Measurements from ENCODE around the gene LRRC75A. TPM values are rescaled to one million over a fixed set of nuclear protein-coding genes. Genes with fewer than 3 reads are reported as not detected.

The LRRC75A gene
- total and polyA plus RNA-seq, 2 donors (not counting 1 experiment from before 2014, with no cell fraction given), result 0.64 to 3.1 TPM

DNA sequence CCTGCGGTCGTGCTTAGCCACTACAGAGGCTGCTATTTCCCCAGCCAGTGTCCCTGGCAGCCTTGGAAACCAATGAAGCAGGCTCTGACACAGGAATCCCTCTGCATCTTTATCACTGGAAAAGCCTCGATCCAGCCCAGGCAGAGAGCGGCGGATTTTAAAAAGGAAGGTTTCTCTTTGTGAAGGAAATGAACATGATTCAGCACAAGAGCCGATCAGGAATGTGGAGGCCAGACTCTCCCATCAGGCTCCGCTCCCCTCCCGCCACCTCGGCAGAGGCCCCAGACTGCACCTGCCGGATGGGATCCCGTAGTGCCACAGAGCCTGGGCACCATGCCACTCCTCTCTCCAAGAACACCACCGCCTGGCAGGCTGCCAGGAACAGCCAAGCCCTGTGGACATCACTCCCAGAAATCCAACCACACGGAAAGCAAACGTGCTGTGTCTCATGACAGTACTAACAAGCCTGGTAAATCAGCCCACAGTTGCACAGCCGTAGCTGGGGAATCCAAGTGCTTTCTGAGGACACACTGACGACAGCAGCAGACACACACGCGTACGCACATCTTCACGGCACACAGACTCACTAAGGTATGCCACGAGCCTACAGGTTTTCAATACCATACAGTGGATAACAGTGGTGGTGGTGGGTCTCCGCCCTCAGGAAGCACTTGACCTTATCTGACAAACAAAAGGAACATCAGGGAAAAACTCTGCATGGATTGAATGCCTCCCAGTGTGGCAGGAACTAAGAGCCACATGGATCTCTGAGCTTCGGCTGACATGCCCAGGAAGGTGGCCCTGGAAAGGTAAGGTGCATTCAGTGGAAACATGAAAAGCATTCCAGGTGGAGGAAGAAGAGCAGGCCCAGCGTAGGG is 5.4 kb downstream of the LRRC75A start:
- peak overlapping the region; percentile 30 for H3K9ac ChIP-seq (ENCODE audit: insufficient read depth, low read length)
- peak overlapping the region; percentile 58 for H2AFZ ChIP-seq (ENCODE audit: low read length)
- DNase-seq (ENCODE audit: low read depth in 2 of 2), result peak; percentile 59 to 75
- H3K4me2 ChIP-seq (ENCODE audit: extremely low read depth, insufficient read depth, low read length), result peak overlapping the region; percentile 85
- H3K27ac ChIP-seq (ENCODE audit: insufficient read depth, low read length), result peak overlapping the region; percentile 75
- no peak for TF ChIP-seq EZH2 (IDR thresholded peaks at IDR 0.05; ENCODE audit: low read length, missing control alignments)
- TF ChIP-seq, protein P1, sequence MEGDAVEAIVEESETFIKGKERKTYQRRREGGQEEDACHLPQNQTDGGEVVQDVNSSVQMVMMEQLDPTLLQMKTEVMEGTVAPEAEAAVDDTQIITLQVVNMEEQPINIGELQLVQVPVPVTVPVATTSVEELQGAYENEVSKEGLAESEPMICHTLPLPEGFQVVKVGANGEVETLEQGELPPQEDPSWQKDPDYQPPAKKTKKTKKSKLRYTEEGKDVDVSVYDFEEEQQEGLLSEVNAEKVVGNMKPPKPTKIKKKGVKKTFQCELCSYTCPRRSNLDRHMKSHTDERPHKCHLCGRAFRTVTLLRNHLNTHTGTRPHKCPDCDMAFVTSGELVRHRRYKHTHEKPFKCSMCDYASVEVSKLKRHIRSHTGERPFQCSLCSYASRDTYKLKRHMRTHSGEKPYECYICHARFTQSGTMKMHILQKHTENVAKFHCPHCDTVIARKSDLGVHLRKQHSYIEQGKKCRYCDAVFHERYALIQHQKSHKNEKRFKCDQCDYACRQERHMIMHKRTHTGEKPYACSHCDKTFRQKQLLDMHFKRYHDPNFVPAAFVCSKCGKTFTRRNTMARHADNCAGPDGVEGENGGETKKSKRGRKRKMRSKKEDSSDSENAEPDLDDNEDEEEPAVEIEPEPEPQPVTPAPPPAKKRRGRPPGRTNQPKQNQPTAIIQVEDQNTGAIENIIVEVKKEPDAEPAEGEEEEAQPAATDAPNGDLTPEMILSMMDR (conservative IDR thresholded peaks at IDR 0.05 in 1 of 2, IDR thresholded peaks at IDR 0.05 in 1 of 2; ENCODE audit: low read depth in 1 of 2, low read length in 2 of 2), result no peak
- H3K4me3 ChIP-seq (replicated peaks in 1 of 4; ENCODE audit: control extremely low read depth in 1 of 4, insufficient read depth in 1 of 4, low read depth in 3 of 4, low read length in 4 of 4), result peak overlapping the region in 2 of 4 experiments; percentile 12 to 29
- no peaks in the 10 kb centered on the region for H3K36me3 ChIP-seq (ENCODE audit: control insufficient read depth, insufficient read depth, low read length)
- H3K79me2 ChIP-seq (ENCODE audit: control insufficient read depth, insufficient read depth, low read length), result no peaks in the 10 kb centered on the region
- H3K27me3 ChIP-seq (ENCODE audit: control insufficient read depth, insufficient read depth, low read length), result peaks cover 8% of the 10 kb centered on the region
- peaks cover 15% of the 10 kb centered on the region for H3K4me1 ChIP-seq (ENCODE audit: control insufficient read depth, extremely low read depth, insufficient read depth, low read length)
- H3K9me3 ChIP-seq (ENCODE audit: control insufficient read depth, insufficient read depth, low read depth, low read length), result no peaks in the 10 kb centered on the region
- no peaks in the 10 kb centered on the region for H4K20me1 ChIP-seq (ENCODE audit: control insufficient read depth, extremely low read depth, insufficient read depth, low read length)

- Histone ChIP-seq H3K9me3 (ENCODE audit: control insufficient read depth, insufficient read depth, low read depth, low read length) (no peaks in the 10 kb centered on the region), H3K4me1 (ENCODE audit: control insufficient read depth, extremely low read depth, insufficient read depth, low read length) (peaks cover 15% of the 10 kb centered on the region), H3K27me3 (ENCODE audit: control insufficient read depth, insufficient read depth, low read length) (no peaks in the 10 kb centered on the region), H3K4me3 (replicated peaks in 1 of 4; ENCODE audit: control extremely low read depth in 1 of 4, insufficient read depth in 1 of 4, low read depth in 3 of 4, low read length in 4 of 4) (peak overlapping the region in 2 of 4 experiments; percentile 14 to 45), H3K9ac (ENCODE audit: insufficient read depth, low read length) (no peak overlapping the region), H3K36me3 (ENCODE audit: control insufficient read depth, insufficient read depth, low read length) (no peaks in the 10 kb centered on the region), H3K27ac (ENCODE audit: insufficient read depth, low read length) (no peak overlapping the region), H3K79me2 (ENCODE audit: control insufficient read depth, insufficient read depth, low read length) (no peaks in the 10 kb centered on the region), H4K20me1 (ENCODE audit: control insufficient read depth, extremely low read depth, insufficient read depth, low read length) (no peaks in the 10 kb centered on the region), H3K4me2 (ENCODE audit: extremely low read depth, insufficient read depth, low read length) (peak overlapping the region; percentile 78), H2AFZ (ENCODE audit: low read length) (peak overlapping the region; percentile 80)
- TF ChIP-seq, protein P1 (conservative IDR thresholded peaks at IDR 0.05 in 1 of 2, IDR thresholded peaks at IDR 0.05 in 1 of 2; ENCODE audit: low read depth in 1 of 2, low read length in 2 of 2), result no peak
- TF ChIP-seq EZH2 (IDR thresholded peaks at IDR 0.05; ENCODE audit: low read length, missing control alignments), result no peak
- DNase-seq (ENCODE audit: low read depth in 2 of 2), result no peak
Observed at GRCh38 chr17:16484445-16485175, 7.4 kb downstream of the LRRC75A start.

DNA sequence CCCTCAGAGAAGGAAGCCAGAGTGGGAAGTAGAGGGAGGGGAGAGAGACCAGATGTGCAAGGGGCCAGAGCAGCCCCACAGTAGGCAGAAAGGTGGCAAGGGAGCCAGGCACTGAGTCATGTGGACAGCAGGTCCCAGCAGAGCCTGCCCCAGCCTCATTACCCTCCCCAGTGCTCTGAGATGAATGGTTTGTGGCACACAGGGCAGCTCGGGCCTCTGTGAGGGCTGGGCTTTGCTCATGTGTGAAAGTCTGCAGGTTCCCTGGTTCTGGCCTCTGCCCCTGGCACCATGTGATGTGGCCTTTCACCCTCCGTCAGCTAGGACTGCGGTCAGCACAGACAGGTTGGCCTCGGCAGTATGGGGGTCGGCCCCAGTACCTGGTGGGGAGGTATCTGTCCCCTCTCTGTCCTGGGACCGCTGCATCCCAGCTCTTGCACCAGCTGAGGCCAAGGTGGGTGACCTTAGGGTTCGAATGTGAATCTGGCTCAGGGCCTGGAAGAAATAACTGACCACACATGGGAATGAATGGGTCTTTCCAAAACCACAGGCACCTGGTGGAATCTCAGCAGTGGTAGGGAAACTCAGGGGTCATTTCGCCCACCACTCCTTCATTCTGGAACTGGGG is 8.9 kb downstream of the LRRC75A start:
- H3K4me2 ChIP-seq (ENCODE audit: extremely low read depth, insufficient read depth, low read length), result no peak overlapping the region
- no peaks in the 10 kb centered on the region for H3K36me3 ChIP-seq (ENCODE audit: control insufficient read depth, insufficient read depth, low read length)
- H4K20me1 ChIP-seq (ENCODE audit: control insufficient read depth, extremely low read depth, insufficient read depth, low read length), result no peaks in the 10 kb centered on the region
- H2AFZ ChIP-seq (ENCODE audit: low read length), result no peak overlapping the region
- H3K79me2 ChIP-seq (ENCODE audit: control insufficient read depth, insufficient read depth, low read length), result no peaks in the 10 kb centered on the region
- H3K27ac ChIP-seq (ENCODE audit: insufficient read depth, low read length), result no peak overlapping the region
- no peak for TF ChIP-seq EZH2 (IDR thresholded peaks at IDR 0.05; ENCODE audit: low read length, missing control alignments)
- TF ChIP-seq, protein P1 (conservative IDR thresholded peaks at IDR 0.05 in 1 of 2, IDR thresholded peaks at IDR 0.05 in 1 of 2; ENCODE audit: low read depth in 1 of 2, low read length in 2 of 2), result no peak
- H3K4me3 ChIP-seq (replicated peaks in 1 of 4; ENCODE audit: control extremely low read depth in 1 of 4, insufficient read depth in 1 of 4, low read depth in 3 of 4, low read length in 4 of 4), result no peak overlapping the region
- no peaks in the 10 kb centered on the region for H3K27me3 ChIP-seq (ENCODE audit: control insufficient read depth, insufficient read depth, low read length)
- no peaks in the 10 kb centered on the region for H3K9me3 ChIP-seq (ENCODE audit: control insufficient read depth, insufficient read depth, low read depth, low read length)
- peaks cover 12% of the 10 kb centered on the region for H3K4me1 ChIP-seq (ENCODE audit: control insufficient read depth, extremely low read depth, insufficient read depth, low read length)
- DNase-seq (ENCODE audit: low read depth in 2 of 2), result no peak
- H3K9ac ChIP-seq (ENCODE audit: insufficient read depth, low read length), result no peak overlapping the region
